Activated CD8-positive, alpha-beta memory T cell treated with anti-CD3 and anti-CD28 coated beads, Interleukin-2, amount 10 ng/mL, durations not matched to agents 7 days and 5 days (primary cell): ENCODE measurements around the gene COL18A1. TPM values are rescaled to one million over a fixed set of nuclear protein-coding genes. Genes with fewer than 3 reads are reported as not detected.
"Not testable (repeated sequence)": the region's sequence is repeated elsewhere in the genome, so short reads cannot be mapped to it uniquely, and the experiment has no call there.

Experiments used
- ATAC-seq: fragments of 150-1000 bp; cut with Tn5 transposase; one replicate; pipeline ENCODE4 v1.10.0; 2021; ENCODE audit warnings: moderate library complexity
- CTCF ChIA-PET: fragments of 350-600 bp; sonication (Branson Sonifier 250); formaldehyde crosslinking; loops from one replicate; lab custom pipeline; 2021; ENCODE audit warnings: antibody characterized with exemption; lab: Charles Lee
- DNase-seq: peaks from one replicate; pipeline ENCODE4 v3.0.0-alpha.2; 2020
- H3K27ac Mint-ChIP-seq: one replicate; pipeline ENCODE4 v1.8.0; 2021; ENCODE audit warnings: mild to moderate bottlenecking, mixed read lengths
- H3K27me3 Mint-ChIP-seq: one replicate; pipeline ENCODE4 v1.8.0; 2021; ENCODE audit warnings: mixed read lengths
- H3K36me3 Mint-ChIP-seq: one replicate; pipeline ENCODE4 v1.8.0; 2021; ENCODE audit warnings: mild to moderate bottlenecking, mixed read lengths
- H3K4me1 Mint-ChIP-seq: one replicate; pipeline ENCODE4 v1.8.0; 2021; ENCODE audit warnings: mixed read lengths
- H3K4me3 Mint-ChIP-seq: one replicate; pipeline ENCODE4 v1.8.0; 2021; ENCODE audit warnings: mild to moderate bottlenecking, moderate library complexity, mixed read lengths
- H3K9me3 Mint-ChIP-seq: one replicate; pipeline ENCODE4 v1.8.0; 2022; ENCODE audit warnings: low read depth, mixed read lengths
- total RNA-seq, 2 experiments: library from RNA; stranded (reverse); gene quantifications; one replicate each; pipeline ENCODE4 v1.2.3, GENCODE V29; 2021

COL18A1 gene
- total RNA-seq, 2 experiments from 2014 or later: 5.2 to 7.3 TPM

GRCh38 chr21:45529785-45530422, 124.9 kb downstream of the COL18A1 start:
- Mint-ChIP-seq H3K4me3 (no peak overlapping the region), H3K27ac (no peak overlapping the region), H3K36me3 (peaks cover 25% of the 10 kb centered on the region), H3K27me3 (no peaks in the 10 kb centered on the region), H3K4me1 (peaks cover 9% of the 10 kb centered on the region), H3K9me3 (no peaks in the 10 kb centered on the region)
- DNase-seq (no peak), ATAC-seq (no peak)
- CTCF ChIA-PET: no interaction called here

GRCh38 chr21:45530423-45531113, 125.6 kb downstream of the COL18A1 start:
- ATAC-seq (no peak), DNase-seq (no peak)
- Mint-ChIP-seq H3K4me3 (no peak overlapping the region), H3K27me3 (no peaks in the 10 kb centered on the region), H3K27ac (no peak overlapping the region), H3K36me3 (peaks cover 24% of the 10 kb centered on the region), H3K4me1 (peaks cover 13% of the 10 kb centered on the region), H3K9me3 (no peaks in the 10 kb centered on the region)
- CTCF ChIA-PET: no interaction called here

- peaks cover 14% of the 10 kb centered on the region for H3K4me1 Mint-ChIP-seq
- H3K27ac Mint-ChIP-seq, ATAC-seq, H3K9me3 Mint-ChIP-seq, H3K4me3 Mint-ChIP-seq, H3K27me3 Mint-ChIP-seq, CTCF ChIA-PET, DNase-seq: not testable (repeated sequence)
- H3K36me3 Mint-ChIP-seq: peaks cover 21% of the 10 kb centered on the region
Measured at GRCh38 chr21:45531114-45531392, 126.1 kb downstream of the COL18A1 start.

GRCh38 chr21:45531393-45532215, 126.6 kb downstream of the COL18A1 start:
- H3K4me3 Mint-ChIP-seq: no peak overlapping the region
- ATAC-seq (no peak), DNase-seq (no peak)
- peaks cover 21% of the 10 kb centered on the region for H3K36me3 Mint-ChIP-seq
- H3K27ac Mint-ChIP-seq: no peak overlapping the region
- peaks cover 16% of the 10 kb centered on the region for H3K4me1 Mint-ChIP-seq
- CTCF ChIA-PET: interaction anchor here (1.3 kb wide), 1 partner anchor 53 kb away, joined by 3 read pairs; no protein-coding TSS in a partner anchor
- H3K9me3 Mint-ChIP-seq: no peaks in the 10 kb centered on the region
- no peaks in the 10 kb centered on the region for H3K27me3 Mint-ChIP-seq

- CTCF ChIA-PET: interaction anchor here (1.3 to 1.4 kb wide), 2 partner anchors 23 to 54 kb away, joined by 3 read pairs; no protein-coding TSS in a partner anchor
- Mint-ChIP-seq H3K4me3 (no peak overlapping the region), H3K27me3 (no peaks in the 10 kb centered on the region), H3K36me3 (peaks cover 19% of the 10 kb centered on the region), H3K9me3 (no peaks in the 10 kb centered on the region), H3K27ac (peak overlapping the region; percentile 82), H3K4me1 (peaks cover 16% of the 10 kb centered on the region)
- ATAC-seq (peak; percentile 40), DNase-seq (no peak)
Measured at GRCh38 chr21:45532826-45533360, 127.9 kb downstream of the COL18A1 start.

GRCh38 chr21:45533361-45533845, 128.4 kb downstream of the COL18A1 start:
- no peak overlapping the region for H3K27ac Mint-ChIP-seq
- H3K4me1 Mint-ChIP-seq: peaks cover 16% of the 10 kb centered on the region
- no peaks in the 10 kb centered on the region for H3K27me3 Mint-ChIP-seq
- no peak for ATAC-seq
- DNase-seq: no peak
- CTCF ChIA-PET: interaction anchor here (1.4 kb wide), 1 partner anchor 23 kb away, joined by 3 read pairs; no protein-coding TSS in a partner anchor
- H3K36me3 Mint-ChIP-seq: peaks cover 15% of the 10 kb centered on the region
- H3K9me3 Mint-ChIP-seq: no peaks in the 10 kb centered on the region
- no peak overlapping the region for H3K4me3 Mint-ChIP-seq

- Mint-ChIP-seq H3K27ac (no peak overlapping the region), H3K36me3 (peaks cover 15% of the 10 kb centered on the region), H3K27me3 (no peaks in the 10 kb centered on the region), H3K4me3 (no peak overlapping the region), H3K4me1 (peaks cover 16% of the 10 kb centered on the region), H3K9me3 (no peaks in the 10 kb centered on the region)
- no peak for ATAC-seq
- CTCF ChIA-PET: no interaction called here
- no peak for DNase-seq
Measured at GRCh38 chr21:45533846-45534635, 129.1 kb downstream of the COL18A1 start.

- CTCF ChIA-PET: no interaction called here
Measured at GRCh38 chr21:45534636-45535331, 129.8 kb downstream of the COL18A1 start.

GRCh38 chr21:45535341-45536081, 130.5 kb downstream of the COL18A1 start:
- Mint-ChIP-seq H3K27me3 (no peaks in the 10 kb centered on the region), H3K4me3 (no peak overlapping the region), H3K36me3 (peaks cover 15% of the 10 kb centered on the region), H3K27ac (no peak overlapping the region), H3K4me1 (peaks cover 21% of the 10 kb centered on the region), H3K9me3 (no peaks in the 10 kb centered on the region)
- no peak for ATAC-seq
- DNase-seq: no peak
- CTCF ChIA-PET: no interaction called here

More at GRCh38 chr21:45534636-45535331, 129.8 kb downstream of the COL18A1 start:
- no peaks in the 10 kb centered on the region for H3K9me3 Mint-ChIP-seq
- ATAC-seq: no peak
- DNase-seq: no peak
- no peak overlapping the region for H3K4me3 Mint-ChIP-seq
- peaks cover 15% of the 10 kb centered on the region for H3K36me3 Mint-ChIP-seq
- H3K27ac Mint-ChIP-seq: no peak overlapping the region
- H3K4me1 Mint-ChIP-seq: peaks cover 16% of the 10 kb centered on the region
- no peaks in the 10 kb centered on the region for H3K27me3 Mint-ChIP-seq

GRCh38 chr21:45536301-45537081, 131.5 kb downstream of the COL18A1 start:
- CTCF ChIA-PET: no interaction called here
- DNase-seq: no peak
- Mint-ChIP-seq H3K36me3 (peaks cover 15% of the 10 kb centered on the region), H3K27ac (no peak overlapping the region), H3K27me3 (no peaks in the 10 kb centered on the region), H3K4me1 (peaks cover 27% of the 10 kb centered on the region), H3K9me3 (no peaks in the 10 kb centered on the region), H3K4me3 (no peak overlapping the region)
- no peak for ATAC-seq

GRCh38 chr21:45537111-45537745, 132.3 kb downstream of the COL18A1 start:
- Mint-ChIP-seq H3K4me3 (no peak overlapping the region), H3K27me3 (no peaks in the 10 kb centered on the region), H3K9me3 (no peaks in the 10 kb centered on the region), H3K4me1 (peaks cover 27% of the 10 kb centered on the region), H3K36me3 (peaks cover 8% of the 10 kb centered on the region), H3K27ac (no peak overlapping the region)
- no peak for DNase-seq
- ATAC-seq: no peak
- CTCF ChIA-PET: no interaction called here
